ENCODE data around the gene YARS1. TPM values are rescaled to one million over a fixed set of nuclear protein-coding genes. Genes with fewer than 3 reads are reported as not detected.

The YARS1 gene
- polyA plus RNA-seq, 4 donors, result 53.6 to 69.5 (median 59.9) TPM

DNA sequence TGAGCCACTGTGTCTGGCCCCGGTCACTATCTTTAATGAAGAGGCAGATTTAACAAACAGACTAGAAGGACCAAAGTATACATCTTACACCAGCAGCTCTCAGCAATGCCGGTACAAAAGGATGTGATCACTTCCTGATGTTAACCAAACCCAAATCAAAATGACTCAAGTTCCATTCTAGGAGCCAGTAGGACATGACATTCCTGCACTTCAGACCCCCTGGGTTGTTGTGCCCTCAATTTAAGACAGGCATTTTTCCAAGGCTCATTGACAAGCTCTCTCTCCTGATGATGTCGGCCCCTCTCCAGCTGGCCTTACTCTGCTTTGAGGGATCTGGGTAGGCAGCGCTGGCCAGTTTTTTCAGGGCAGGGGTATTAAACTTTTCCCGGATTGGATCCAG, 35.1 kb downstream of the YARS1 start:
- DNase-seq (ENCODE audit: low read depth in 4 of 4, low spot score in 3 of 4), result no peak

DNA sequence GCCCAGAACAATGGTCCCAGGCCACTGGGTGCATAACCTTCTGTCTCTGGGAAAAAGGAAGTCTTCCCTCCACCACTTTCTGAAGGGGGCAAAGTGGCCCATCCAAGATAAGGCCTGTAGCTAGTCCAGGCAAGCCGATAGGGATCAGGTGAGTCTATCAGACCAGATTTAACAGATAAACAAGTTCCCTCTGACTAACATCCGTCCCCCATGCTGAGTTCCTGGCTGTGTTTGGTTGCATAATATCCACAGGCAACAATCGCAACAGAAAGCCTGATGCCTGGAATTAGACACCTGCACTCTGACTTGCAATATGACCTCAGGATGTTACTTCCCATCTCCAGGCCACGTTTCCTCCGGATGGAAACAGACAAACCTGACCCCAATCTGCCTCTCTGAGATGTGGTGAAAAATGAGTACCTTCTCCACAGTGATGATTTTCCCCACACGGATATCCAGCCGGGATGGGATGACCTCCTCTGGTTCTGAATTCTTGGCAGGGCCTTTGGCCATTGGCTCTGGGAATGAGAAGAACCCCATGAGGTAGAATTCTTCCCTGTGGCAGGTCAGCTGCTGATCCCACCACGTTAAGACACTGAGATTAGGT, 36.4 kb downstream of the YARS1 start:
- no peak for DNase-seq (ENCODE audit: low read depth in 4 of 4, low spot score in 3 of 4)

DNA sequence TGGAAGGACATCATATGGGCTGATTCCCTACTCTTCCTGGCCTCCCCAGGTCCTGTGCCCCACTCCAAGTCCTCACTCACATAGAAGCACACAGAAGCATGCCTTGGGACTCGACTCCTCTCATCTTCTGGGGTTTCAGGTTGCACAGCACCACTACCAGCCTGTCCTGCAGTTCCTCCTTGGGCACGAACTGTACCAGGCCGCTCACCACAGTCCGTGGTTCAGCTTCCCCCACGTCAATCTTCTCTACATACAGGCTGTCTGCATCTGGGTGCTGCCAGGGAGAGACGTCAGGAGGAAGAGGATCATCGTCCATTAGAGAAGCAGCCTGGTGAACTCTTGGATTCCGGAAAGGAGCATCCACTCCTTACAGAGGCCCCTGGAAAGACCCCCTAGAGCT, 37.2 kb downstream of the YARS1 start:
- DNase-seq (ENCODE audit: low read depth in 4 of 4, low spot score in 3 of 4), result no peak

DNA sequence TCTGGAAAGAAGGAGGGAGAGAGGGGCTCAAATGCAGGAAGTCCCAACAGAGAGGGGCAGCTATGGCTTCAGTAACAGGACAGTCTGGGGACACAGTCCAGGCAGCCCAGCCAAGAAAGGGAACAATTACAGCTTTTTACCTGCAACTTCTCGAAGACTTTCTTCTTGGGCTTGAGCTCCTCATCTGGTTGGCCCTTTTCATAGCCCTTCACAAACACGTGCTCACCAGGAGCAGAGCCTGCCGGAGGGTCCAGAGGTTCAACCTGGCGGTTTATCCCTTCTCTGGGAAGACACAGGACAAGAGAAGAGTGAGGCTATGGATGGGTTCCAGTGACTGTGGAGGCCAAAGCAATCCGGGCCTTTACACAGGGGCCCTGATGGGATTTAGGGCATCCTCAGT, 37.9 kb downstream of the YARS1 start:
- no peak for DNase-seq (ENCODE audit: low read depth in 4 of 4, low spot score in 3 of 4)

DNA sequence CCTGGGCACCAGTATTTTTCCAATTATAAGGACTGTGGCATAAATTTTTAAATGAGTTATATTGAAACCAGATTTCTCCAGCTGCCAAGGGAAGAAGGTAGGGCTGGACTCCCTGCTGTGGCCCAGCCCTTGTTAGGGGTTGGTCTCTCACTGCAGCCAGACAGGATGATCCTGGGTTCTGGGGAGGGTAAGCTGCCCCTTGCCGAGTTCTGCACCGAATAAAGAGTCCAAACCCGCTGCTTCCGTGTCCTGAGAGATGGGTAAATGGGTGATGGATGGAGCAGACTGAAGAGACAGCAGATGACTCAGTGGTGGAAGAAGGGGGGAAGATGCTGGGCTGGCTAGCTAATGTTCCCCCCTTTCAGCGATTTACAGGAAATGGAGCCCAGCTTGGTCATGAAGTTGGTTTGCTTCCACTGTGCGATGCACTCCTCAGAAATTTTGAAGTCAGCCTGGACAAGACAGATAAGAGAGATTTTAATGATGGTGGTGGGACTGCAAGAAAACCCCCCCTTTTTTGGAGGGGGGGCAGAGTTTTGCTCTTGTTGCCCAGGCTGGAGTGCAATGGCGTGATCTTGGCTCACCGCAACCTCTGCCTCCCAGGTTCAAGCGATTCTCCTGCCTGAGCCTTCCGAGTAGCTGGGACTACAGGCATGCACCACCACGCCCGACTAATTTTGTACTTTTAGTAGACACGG, 41.4 kb downstream of the YARS1 start:
- no peak for DNase-seq (ENCODE audit: low read depth in 4 of 4, low spot score in 3 of 4)

DNA sequence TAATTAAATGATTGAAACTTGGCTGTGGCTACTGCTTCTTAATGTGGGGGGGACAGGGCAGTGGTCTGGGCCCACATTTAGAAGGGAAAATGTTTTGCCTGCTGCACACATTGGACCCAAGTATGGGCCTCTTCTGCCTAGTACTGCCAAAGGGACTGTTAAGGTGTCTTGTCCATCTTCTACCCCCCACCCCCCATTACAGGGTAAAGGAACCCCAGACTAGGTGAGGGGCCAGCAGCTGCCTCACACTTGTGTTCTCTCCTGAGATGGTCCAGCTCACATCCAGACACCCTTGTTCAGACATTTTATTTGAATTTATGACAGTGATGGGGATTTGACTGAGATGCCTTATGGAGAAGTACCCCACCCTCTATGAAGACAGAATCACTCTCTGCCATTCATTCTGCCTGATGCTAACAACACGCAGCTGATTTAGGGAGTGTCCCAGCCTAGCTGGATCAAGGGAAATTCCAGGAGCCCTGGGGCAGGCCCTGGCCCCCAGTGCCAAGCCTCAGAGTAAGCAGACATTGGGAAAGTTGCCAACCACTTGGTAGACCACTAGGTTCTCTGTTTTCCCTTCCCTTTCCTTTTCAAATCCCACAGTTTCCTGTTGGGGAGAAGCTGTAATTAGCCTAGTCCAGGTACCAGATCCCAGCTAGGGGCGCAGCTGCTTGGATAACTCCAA, 42.1 kb downstream of the YARS1 start:
- DNase-seq (ENCODE audit: low read depth in 4 of 4, low spot score in 3 of 4), result no peak

DNA sequence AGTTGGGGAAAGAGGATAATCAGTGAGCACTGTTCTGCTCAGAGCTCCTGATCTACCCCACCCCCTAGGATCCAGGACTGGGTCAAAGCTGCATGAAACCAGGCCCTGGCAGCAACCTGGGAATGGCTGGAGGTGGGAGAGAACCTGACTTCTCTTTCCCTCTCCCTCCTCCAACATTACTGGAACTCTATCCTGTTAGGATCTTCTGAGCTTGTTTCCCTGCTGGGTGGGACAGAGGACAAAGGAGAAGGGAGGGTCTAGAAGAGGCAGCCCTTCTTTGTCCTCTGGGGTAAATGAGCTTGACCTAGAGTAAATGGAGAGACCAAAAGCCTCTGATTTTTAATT, 42.7 kb downstream of the YARS1 start:
- DNase-seq (ENCODE audit: low read depth in 4 of 4, low spot score in 3 of 4), result no peak

DNA sequence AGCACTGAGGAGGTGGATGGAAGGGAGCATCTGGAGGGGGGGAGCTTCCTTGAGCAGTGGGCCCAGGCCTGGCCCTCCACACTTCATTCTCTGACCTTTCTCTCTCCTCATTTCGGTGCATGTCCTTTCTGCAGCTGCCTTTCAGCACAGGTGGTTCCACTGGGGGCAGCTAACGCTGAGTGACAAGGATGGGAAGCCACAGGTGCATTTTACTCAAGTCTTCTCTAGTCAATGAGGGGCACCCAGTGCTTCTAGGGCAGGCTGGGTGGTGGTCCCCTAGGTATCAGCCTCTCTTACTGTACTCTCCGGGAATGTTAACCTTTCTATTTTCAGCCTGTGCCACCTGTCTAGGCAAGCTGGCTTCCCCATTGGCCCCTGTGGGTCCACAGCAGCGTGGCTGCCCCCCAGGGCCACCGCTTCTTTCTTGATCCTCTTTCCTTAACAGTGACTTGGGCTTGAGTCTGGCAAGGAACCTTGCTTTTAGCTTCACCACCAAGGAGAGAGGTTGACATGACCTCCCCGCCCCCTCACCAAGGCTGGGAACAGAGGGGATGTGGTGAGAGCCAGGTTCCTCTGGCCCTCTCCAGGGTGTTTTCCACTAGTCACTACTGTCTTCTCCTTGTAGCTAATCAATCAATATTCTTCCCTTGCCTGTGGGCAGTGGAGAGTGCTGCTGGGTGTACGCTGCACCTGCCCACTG, 43.2 kb downstream of the YARS1 start:
- no peak for DNase-seq (ENCODE audit: low read depth in 4 of 4, low spot score in 3 of 4)

DNA sequence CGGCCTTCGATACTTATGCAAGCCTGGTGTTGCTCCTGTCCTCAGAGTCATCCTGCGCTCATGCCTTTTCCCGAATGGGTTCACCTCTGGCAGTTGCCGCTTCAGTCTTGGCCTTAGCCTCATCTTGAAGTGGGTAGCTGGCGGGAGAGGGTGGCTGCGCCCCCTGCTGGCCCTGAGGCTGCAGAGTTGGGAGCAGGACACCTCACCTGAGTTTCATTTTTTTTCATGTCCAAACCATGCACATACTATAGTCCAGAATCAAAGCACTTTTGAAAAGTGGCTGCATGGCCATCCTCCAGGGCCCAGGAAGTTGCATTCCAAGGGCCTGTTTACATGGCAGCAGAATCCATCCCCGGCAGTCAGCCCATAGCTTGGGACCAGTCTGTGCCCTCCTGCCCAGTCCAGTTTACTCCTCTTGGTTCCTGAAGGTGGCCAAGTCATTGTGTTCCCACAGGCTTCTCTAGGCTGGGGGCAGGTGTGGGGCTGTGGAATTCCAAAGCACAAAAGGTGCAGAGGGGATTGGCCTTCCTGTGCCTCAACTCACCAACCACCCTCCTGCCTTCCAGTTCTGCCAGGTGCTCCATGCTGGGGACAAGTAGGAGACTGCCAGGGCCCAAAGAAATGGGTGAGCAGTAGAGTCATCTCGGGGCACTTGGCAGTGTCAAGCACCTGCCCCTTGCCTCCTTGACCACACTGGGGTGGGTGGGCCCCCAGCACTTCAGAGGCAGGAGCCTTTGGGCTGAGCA, 44.0 kb downstream of the YARS1 start:
- DNase-seq (ENCODE audit: low read depth in 4 of 4, low spot score in 3 of 4), result no peak

DNA sequence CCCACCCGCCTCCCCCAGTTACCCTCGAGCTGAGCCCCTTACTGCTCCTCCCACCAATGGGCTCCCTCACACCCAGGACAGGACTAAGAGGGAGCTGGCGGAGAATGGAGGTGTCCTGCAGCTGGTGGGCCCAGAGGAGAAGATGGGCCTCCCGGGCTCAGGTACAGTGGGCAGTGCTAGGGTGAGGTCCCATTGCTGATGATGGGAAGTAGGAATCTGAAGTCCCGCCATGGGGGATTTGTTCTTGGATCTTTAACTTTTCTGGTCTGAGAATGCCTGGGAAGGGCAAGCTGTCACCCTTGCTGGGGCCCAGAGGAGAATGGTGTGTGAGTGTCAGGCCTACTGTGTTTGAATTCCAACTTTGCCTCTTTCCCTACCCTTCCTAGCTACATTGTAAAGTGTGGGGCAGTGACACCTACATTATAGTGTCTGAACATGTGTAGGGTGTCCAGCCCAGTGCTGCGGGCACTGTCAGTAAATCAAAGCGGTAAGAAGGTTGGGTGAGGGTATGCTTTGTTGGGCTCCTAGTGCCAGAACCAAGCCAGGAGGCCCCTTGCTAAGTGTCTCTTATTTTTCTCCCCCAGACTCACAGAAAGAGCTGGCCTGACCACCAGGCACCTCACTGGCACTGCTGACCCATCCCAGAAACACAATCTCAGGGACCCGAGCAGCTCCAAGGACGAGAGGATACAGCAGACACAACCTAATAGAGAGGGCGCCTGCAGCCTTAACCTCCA, 44.7 kb downstream of the YARS1 start:
- DNase-seq (ENCODE audit: low read depth in 4 of 4, low spot score in 3 of 4), result no peak

DNA sequence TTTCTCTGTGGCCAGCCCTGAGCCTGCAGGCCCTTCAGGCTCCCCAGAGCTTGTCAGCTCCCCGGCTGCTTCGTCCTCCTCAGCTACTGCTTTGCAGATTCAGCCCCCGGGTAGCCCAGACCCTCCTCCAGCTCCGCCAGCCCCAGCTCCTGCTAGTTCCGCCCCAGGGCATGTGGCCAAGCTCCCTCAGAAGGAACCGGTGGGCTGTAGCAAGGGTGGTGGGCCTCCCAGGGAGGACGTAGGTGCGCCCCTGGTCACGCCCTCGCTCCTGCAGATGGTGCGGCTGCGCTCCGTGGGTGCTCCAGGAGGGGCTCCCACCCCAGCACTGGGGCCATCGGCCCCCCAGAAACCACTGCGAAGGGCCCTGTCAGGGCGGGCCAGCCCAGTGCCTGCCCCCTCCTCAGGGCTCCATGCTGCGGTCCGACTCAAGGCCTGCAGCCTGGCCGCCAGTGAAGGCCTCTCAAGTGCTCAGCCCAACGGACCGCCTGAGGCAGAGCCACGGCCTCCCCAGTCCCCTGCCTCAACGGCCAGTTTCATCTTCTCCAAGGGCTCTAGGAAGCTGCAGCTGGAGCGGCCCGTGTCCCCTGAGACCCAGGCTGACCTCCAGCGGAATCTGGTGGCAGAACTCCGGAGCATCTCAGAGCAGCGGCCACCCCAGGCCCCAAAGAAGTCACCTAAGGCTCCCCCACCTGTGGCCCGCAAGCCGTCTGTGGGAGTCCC, 45.4 kb downstream of the YARS1 start:
- no peak for DNase-seq (ENCODE audit: low read depth in 4 of 4, low spot score in 3 of 4)

DNA sequence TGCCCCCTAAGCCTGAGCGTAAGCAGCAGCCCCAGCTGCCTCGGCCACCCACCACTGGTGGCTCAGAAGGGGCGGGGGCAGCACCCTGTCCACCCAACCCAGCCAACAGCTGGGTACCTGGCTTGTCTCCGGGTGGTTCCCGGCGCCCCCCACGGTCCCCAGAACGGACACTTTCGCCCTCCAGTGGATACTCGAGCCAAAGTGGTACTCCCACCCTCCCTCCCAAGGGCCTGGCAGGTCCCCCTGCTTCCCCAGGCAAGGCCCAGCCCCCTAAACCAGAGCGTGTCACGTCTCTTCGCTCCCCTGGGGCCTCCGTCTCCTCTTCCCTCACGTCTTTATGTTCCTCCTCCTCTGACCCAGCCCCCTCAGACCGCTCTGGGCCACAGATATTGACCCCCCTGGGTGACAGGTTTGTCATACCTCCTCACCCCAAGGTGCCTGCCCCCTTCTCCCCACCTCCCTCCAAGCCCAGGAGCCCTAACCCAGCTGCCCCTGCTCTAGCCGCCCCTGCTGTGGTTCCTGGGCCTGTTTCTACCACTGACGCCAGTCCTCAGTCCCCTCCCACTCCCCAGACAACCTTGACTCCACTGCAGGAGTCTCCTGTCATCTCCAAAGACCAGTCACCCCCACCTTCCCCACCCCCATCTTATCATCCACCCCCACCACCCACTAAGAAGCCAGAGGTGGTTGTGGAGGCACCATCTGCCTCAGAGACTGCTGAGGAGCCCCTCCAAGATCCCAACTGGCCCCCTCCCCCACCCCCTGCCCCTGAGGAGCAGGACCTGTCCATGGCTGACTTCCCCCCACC, 46.2 kb downstream of the YARS1 start:
- no peak for DNase-seq (ENCODE audit: low read depth in 4 of 4, low spot score in 3 of 4)

DNA sequence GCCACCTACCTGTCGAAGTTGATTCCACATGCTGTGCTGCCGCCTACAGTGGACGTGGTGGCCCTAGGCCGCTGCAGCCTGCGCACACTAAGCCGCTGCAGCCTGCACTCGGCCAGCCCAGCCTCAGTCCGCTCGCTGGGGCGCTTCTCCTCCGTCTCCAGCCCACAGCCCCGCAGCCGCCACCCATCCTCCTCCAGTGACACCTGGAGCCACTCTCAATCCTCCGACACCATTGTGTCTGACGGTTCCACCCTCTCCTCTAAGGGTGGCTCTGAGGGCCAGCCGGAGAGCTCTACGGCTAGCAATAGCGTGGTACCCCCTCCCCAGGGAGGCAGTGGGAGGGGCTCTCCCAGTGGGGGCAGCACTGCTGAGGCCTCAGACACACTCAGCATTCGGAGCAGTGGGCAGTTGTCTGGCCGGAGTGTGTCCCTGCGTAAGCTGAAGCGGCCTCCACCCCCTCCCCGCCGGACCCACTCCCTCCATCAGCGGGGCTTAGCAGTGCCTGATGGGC, 46.9 kb downstream of the YARS1 start:
- DNase-seq (ENCODE audit: low read depth in 4 of 4, low spot score in 3 of 4), result no peak

DNA sequence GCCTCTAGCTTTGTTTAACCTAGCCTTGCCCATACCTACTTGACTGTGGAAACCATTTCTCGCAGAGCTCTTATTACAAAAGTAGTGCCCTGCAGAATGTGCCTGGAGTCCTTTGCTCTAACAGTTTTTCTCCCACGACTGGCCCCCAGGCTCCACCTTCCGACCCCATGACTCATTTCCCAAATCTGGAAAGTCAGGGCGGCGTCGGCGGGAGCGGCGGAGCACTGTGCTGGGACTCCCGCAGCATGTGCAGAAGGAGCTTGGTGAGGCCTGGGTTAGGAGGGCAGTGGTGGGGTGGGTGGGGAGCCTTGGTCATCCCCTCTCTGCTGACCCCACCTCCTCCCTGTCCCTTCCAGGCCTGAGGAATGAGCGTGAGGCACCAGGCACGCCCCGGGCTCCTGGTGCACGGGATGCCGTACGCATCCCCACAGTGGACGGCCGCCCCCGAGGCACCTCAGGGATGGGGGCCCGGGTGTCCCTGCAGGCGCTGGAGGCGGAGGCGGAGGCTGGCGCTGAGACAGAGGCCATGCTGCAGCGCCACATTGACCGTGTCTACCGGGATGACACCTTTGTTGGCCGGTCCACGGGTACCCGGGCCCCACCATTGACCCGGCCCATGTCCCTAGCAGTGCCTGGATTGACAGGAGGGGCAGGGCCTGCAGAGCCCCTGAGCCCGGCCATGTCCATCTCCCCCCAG, 47.5 kb downstream of the YARS1 start:
- no peak for DNase-seq (ENCODE audit: low read depth in 4 of 4, low spot score in 3 of 4)

DNA sequence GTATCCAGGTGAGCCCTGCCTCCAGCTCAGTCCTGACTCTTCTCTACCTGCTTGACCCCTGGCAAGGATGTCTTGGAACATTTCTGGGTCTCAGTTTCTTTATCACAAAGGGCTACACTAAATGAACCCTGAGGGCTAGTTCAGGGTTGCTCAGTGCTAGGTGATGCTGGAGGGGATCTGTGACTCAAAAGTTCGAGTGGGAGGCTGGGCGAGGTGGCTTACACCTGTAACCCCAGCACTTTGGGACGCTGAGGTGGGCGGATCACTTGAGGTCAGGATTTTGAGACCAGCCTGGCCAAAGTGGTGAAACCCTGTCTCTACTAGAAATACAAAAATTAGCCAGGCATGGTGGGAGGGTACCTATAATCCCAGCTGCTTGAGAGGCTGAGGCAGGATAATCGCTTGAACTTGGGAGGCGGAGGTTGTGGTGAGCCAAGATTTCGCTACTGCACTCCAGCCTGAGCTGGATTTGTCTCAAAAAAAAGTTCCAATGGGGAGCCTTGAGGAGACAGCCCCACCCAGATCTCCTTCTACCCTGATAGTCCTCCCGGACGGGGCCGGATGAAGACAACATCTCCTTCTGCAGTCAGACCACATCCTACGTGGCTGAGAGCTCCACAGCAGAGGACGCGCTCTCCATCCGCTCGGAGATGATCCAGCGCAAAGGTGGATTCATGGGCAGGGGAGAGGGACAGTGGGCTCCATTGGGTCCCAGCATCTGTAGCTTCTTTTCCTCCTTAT, 48.9 kb downstream of the YARS1 start:
- DNase-seq (ENCODE audit: low read depth in 4 of 4, low spot score in 3 of 4), result no peak

DNA sequence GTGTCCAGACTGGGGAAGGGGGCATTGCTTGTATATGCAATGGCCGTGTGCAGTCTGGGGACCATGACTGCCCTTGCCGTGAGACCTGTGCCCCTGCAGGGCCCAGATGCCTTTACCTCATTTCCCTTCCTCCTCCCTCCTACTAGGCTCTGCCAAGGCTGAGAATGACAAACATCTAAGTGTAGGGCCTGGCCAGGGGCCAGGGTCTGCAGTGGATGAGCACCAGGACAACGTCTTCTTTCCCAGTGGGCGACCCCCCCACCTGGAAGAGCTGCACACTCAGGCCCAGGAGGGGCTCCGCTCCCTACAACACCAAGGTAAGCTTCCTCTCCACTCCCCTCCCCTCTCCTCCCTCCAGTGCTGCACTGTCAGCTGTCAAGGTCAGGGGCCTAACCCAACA, 49.5 kb downstream of the YARS1 start:
- no peak for DNase-seq (ENCODE audit: low read depth in 4 of 4, low spot score in 3 of 4)

DNA sequence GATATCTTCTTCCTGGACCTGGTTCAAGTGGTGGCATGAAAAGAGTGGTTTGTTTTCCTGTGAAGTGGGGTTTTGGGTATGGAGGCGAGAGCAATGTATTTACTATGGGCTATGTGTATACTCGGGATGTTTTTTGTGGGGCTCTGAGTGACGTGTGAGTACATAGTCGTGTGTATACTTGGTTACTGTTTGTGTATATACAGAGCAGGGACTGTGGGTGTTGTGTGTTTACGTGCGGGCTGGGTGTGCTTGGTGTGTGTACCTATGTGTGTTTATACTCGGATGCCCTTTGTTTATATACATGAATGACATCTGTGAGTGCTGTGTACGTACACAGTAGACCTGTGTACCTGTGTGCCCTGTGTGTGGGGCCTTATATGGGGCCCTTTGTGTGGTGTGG, 50.0 kb downstream of the YARS1 start:
- DNase-seq (ENCODE audit: low read depth in 4 of 4, low spot score in 3 of 4), result no peak
